HG02759 (cell line): ENCODE data around the gene FER1L5.

Experiments used
- ATAC-seq: cut with Tn5 transposase; IDR thresholded peaks from one replicate; pipeline ENCODE4 v1.9.1; 2021; ENCODE audit warnings: mild to moderate bottlenecking, moderate library complexity; ENCODE audit not compliant: unreplicated experiment

Gene FER1L5

GRCh38 chr2:96679848-96680247 lies 37.3 kb downstream of the FER1L5 start:
- no peak for ATAC-seq

DNA sequence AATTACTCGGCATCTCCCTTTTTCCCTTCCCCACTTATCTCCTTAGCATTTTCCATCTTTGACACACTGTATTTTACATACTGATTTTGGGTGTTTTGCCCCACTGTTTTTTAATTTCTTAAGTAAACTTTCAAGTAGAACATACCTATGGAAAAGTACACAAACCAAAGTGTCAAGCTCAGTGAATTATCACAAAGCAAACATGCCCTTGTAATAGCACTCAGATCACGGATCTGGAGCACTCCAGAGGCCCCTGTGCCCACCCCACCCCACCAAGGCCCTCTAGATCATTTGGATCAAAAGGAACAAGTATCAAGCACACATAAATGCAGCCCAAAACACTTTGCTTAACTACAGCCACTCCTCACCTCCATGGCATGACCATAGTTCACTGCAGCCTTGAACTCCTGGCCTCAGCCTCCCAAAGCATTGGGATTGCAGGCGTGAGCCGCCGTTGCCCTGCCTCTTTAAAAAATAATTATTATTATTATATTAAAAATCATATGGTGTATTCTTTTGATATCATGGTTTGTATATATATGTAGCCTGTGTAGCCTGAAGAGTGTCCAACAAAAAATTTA lies 38.1 kb downstream of the FER1L5 start:
- ATAC-seq: no peak

- no peak for ATAC-seq
Measured at GRCh38 chr2:96681540-96681939, 39.0 kb downstream of the FER1L5 start.

- no peak for ATAC-seq
Measured at GRCh38 chr2:96683307-96683706, 40.7 kb downstream of the FER1L5 start.

DNA sequence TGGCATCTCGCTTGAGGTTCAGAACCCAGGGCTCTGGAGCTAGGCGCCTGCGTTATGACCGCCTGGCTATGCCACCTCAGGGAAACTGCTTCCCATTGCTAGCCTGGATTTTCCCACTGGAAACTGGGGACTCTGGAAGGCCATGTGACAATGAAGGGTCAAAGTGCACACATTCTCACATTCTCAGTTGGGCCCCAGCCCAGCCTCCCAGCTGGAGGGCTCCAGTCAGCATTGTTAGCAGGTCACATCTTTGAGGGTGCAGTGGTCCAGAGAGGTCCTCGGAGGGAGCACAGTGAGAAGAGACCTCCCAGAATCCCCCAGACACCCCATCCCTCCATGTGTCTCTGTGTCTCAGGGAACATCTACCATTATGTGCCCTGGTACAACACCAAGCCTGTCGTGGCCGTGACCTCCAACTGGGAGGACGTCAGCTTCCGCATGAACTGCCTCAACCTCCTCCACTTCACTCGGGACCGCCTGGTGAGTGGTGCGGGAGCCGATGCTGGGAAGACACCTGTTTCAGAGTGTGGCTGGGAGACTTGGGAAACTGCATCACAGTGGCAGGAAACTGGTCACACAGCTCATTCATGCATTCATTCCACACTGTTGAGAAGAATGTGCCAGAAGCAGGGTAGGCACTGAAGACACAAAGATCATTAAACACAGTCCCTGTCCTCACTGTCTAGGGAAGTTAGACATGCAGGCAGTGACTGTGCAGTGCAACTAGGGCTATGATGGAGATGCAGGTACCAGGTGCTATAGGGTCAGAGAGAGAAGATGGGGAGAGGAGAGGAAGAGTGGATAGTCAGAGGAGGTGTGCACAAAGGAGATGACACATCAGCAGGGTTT lies 41.6 kb downstream of the FER1L5 start:
- ATAC-seq: no peak

DNA sequence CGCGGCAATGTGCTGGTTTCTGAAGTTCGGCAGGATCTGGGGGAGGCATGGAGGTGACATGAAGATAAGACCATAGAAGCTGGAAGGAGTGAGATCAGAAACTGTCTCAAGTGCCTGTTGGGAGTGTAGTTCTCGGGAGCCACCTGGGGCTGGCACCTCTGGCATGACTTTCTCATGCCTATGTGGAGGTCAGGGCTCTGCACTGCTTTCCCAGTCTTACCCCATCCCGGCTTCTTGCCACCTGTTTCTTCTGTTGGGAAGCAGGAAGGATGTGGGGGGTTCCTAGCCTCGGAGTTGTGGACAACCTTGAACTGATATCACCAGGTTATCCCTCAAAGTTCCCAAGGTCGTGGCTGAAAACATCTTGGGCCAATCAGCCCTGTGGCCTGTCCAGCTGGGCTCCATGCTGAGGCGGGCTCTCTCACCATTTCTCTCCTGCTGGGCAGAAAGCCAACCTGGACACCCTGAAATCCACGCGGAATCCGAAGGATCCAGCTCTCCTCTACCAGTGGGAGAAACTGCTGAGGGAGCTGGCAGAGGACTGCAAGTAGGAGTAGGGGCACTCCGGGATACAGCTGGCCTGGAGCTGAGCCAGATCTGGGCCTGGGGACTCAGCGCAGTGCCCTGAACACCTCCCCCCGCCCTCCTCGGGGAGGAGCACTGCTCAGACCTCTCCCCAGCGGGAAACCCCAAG lies 42.5 kb downstream of the FER1L5 start:
- ATAC-seq: no peak

- no peak for ATAC-seq
Measured at GRCh38 chr2:96685577-96686459, 43.3 kb downstream of the FER1L5 start.

DNA sequence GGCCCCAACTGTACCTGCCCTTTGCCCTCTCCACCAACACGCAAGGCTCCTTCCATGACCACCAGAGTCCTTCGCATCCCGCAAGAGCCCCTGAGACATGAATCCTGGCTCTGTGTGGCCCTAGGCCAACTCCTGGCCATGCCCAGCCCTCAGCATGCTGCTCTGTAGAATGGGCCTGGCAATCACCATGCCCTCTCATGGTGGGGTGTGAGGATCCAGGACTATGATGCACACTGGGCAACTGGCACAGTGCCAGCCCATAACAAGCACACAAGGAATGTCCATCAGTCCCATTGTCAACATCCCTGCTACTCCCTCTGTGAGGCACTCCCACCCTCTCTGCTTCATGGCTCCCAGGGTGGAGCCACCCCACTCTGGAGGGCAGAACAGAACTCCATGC lies 44.7 kb downstream of the FER1L5 start:
- ATAC-seq: no peak

GRCh38 chr2:96687711-96688640 lies 45.4 kb downstream of the FER1L5 start:
- ATAC-seq: no peak

DNA sequence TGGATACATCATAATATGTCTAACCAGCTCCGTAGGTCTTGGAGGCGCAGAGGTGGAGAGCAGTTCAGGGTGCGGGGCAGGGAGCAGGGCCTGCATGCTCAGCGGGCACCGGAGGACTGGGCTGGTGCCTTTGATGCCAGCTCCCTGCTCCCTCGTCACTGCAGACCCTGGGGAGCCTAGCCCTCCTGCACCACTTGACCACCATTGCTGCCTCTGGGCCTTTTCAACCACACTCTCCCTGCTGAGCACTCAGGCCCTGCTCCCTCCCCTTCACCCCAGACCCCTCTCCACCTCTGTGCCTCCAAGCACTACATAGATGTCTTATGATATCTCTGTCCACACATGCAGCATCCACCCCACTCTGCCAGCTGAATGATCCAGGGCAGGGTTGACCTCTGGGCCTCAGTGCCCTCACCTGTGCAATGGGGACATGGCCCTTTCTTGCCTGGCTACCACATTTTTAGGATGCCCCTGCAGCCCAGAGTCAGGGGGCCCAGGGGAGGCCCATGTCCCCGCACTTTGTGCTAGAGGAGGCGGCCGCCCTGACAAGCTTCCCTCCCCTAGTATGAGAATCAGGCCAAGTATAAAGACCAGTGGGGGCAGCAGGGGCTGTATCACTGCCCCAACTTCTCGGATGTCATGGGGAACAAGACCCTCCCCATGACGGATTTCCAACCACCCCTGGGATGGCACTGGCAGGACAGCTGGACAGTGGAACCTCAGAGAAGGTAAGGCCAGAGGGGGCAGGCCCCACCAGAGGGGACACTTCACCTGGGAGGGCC lies 46.3 kb downstream of the FER1L5 start:
- ATAC-seq: no peak

DNA sequence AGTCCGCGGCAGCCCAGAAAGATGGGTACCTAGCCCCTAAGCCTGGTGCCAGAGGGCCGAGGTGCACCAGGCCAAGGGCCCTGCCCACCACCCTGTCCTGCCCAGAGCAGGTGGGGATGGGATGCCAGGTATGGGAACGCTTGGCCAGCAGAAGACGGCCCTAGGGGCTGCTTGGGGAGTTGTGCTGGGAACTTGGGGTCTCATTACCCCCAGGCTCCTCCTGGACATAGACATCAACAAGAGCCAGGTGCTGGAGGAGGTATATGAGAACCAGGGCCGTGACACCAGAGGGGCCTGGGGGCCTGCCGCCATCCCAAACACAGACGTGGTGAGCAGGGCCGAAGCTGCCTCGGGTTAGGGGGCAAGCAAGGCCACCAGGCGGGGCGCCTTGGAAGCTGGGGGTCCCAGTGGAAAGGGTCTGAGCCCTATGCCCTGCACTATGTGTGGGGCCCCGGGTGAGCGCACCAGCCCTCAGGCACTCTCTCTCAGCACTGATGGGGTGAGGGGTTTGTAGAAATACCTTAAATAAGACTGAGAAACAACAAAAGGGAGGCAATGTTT lies 46.9 kb downstream of the FER1L5 start:
- ATAC-seq: no peak

DNA sequence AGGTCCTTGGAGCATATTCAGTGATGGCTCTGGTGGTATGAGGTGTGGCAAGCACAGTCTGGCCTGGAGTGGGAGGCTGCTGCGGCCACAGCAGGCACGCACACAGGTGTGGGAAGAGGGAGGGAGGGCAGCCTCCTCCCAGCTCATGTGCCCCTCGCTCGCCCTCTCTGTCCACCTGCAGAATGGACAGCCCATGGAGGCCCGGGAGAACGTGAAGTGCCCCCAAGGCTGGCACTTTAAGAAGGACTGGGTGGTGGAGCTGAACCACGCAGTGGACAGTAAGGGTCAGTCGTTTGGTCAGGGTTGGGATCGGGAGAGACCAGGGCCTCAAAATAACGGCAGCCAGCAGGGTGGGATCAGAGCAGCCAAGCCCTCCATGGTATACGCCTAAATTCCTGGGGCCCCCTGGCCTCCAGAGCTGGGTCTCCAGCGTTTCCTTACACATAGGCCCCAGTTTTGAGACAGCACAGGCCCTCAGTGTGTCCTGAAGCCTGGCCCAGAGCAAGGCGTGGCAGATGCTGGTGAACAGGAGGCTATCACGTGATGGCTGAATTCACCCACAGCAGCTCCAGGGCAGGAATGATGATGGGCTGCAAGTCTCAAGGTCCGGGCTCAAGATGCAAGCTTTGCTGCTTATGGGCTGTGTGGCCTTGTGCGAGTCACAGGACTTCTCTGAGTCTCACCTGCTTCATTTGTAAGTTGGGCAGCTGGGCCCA lies 47.9 kb downstream of the FER1L5 start:
- no peak for ATAC-seq

GRCh38 chr2:96691022-96691612 lies 48.6 kb downstream of the FER1L5 start:
- no peak for ATAC-seq

DNA sequence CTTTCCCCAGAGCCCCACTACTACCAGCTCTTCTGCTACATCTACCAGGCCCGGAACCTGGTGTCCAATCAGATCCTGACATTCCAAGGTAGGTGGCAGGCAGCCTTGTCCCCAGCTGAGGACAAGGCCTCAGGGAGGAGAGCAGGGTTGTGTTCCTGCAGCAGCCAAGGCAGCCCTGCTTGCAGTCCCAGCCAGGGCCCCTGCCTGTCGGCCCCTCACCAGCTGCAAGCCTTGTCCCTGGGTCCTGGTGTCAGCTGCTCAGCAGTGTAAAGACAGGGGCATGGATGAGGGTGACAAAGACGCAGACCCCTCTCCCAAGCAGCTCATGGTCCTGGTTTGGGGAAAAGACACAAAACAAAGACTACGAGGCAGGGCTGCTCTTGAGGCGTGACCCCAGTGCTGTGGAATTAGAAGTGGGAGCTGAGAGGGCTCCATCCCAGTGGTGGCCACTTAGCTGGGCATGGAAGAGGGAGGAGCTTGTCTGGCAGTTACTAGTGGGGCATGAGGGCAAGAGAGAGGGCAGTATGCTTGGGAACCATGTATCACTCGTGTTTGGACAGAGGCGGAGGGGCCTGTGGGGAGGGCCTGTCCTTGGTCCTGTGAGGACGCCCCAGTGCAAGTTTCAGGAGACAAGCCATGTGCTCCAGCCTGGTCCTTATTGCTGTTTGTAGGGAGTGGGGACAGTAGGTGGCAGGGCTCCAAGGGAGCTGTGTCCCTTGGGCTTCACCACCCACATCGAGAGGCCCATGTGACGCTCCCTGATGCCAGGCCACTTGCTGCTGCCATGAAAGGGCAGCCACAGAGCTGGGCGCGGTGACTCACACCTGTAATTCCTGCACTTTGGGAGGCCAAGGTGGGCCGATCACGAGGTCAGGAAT lies 49.8 kb downstream of the FER1L5 start:
- ATAC-seq: no peak

DNA sequence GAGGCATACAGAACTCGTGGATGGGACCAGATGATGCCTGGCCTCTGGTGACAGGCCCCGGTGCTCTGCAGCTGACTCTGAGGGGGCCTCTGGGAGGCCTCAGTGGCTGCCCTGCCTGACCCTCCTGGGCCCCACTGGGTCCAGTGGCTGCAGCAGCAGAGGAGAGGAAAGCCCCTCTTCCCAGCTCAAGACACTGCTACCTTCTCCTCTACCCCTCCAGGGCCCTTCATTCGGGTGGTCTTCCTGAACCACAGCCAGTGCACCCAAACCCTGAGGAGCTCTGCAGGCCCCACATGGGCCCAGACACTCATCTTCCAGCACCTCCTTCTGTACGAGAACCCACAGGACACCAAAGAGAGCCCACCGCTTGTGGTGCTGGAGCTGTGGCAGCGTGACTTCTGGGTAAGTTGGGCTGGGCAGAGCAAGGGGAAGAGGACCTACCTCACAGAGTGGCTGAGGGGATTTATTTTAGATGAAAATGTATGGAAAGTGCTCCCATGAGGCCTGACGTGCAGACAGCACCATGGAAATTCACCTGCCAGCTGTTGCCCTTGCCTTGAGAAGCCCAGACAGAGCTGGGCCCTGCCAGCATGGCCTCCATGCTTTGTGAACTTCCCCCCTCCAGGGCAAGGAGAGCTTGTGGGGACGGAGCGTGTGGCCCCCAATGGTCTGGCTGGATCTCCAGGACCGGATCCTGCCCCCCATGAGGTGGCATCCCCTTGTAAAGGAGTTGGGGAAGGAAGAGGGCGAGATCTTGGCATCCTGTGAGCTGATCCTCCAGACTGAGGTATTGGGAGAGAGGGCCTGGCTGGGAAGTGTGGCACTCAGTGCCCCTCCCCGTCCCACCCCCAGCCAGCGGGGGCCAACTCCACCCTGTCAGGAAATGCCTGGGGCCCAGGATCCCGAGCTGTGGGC lies 51.0 kb downstream of the FER1L5 start:
- ATAC-seq: no peak

GRCh38 chr2:96694279-96694678 lies 51.7 kb downstream of the FER1L5 start:
- no peak for ATAC-seq
